Thyroid gland (tissue), 4 donors: ENCODE measurements around the gene WASF3. TPM values are rescaled to one million over a fixed set of nuclear protein-coding genes. Genes with fewer than 3 reads are reported as not detected.
"Not testable (repeated sequence)": the region's sequence is repeated elsewhere in the genome, so short reads cannot be mapped to it uniquely, and the experiment has no call there.

Source experiments
- DNase-seq, 2 donors: peaks; one replicate each; pipeline ENCODE4 v3.0.0-alpha.2; 2019
- H3K27ac ChIP-seq, 3 donors: fragments of 200-600 bp; sonication (generic); 1 replicate in 2 of 3; 2 replicates in 1 of 3; pipeline ENCODE4 v1.5.1; 2016 to 2019; ENCODE audit warnings: mild to moderate bottlenecking in 1 of 3, moderate library complexity in 1 of 3
- H3K27me3 ChIP-seq: fragments of 200-600 bp; sonication (generic); one replicate; pipeline ENCODE4 v1.5.1; 2019
- H3K36me3 ChIP-seq, 2 donors: fragments of 200-600 bp; sonication (generic); one replicate each; pipeline ENCODE4 v1.5.1; 2016 to 2019
- H3K4me1 ChIP-seq, 2 donors: fragments of 200-600 bp; sonication (generic); one replicate each; pipeline ENCODE4 v1.5.1; 2017 to 2019
- H3K4me3 ChIP-seq, 3 donors: fragments of 200-600 bp; sonication (generic); replicated peaks in 1 of 3; 1 replicate in 2 of 3; 2 replicates in 1 of 3; pipeline ENCODE4 v1.5.1; 2016; ENCODE audit warnings: mild to moderate bottlenecking in 1 of 3
- H3K9me3 ChIP-seq: fragments of 200-600 bp; sonication (generic); one replicate; pipeline ENCODE4 v1.5.1; 2017
- CTCF ChIP-seq, 6 experiments: fragments of 200-600 bp in 3 of 6; fragments of 450-650 bp in 3 of 6; sonication (generic) in 3 of 6; IDR thresholded peaks; one replicate each; pipeline ENCODE4 v1.5.1; 2016 to 2019; ENCODE audit warnings: antibody characterized with exemption in 6 of 6, mild to moderate bottlenecking in 2 of 6, inconsistent platforms in 1 of 6, moderate library complexity in 1 of 6
- POLR2A ChIP-seq, 2 donors: fragments of 450-650 bp; IDR thresholded peaks; one replicate each; pipeline ENCODE4 v1.6.1; 2017; ENCODE audit warnings: antibody characterized with exemption in 2 of 2, mild to moderate bottlenecking in 2 of 2, moderate library complexity in 1 of 2
- WGBS, 2 donors: methylation state at CpG; one replicate each; pipeline ENCODE4 v1.1.5; 2017; 5-methylcytosine and 5-hydroxymethylcytosine counted together
- intact Hi-C: fragments of 100-400 bp; cut with DNase I; formaldehyde crosslinking; loops from one replicate; pipeline ENCODE4 v1.15.1; 2023
- total RNA-seq, 4 donors: library from RNA; depleted of rRNA; stranded (reverse); fragments of >200 nt; gene quantifications; one replicate each; pipeline ENCODE4 v1.2.3, GENCODE V29; 2016

WASF3 gene
- total RNA-seq, 4 donors from 2014 or later = 41.0 to 56.1 (median 48.6) TPM

- TF ChIP-seq CTCF (IDR thresholded peaks at IDR 0.05) (no peak), POLR2A (IDR thresholded peaks at IDR 0.05) (no peak)
- no peak for DNase-seq
- no peaks in the 10 kb centered on the region for H3K9me3 ChIP-seq
- H3K4me1 ChIP-seq = no peaks in the 10 kb centered on the region
- WGBS, 2 donors = 45 to 49% methylated on average over 5 of the region's 5 CpGs
- no peak overlapping the region for H3K27ac ChIP-seq
- H3K4me3 ChIP-seq = no peak overlapping the region
- H3K36me3 ChIP-seq = no peaks in the 10 kb centered on the region
- intact Hi-C loops = no loop called here
- H3K27me3 ChIP-seq = no peaks in the 10 kb centered on the region
These were observed 162.0 kb downstream of the WASF3 start for GRCh38 chr13:26719356-26719945.

- WGBS, 2 donors = 53 to 54% methylated on average over 21 to 23 of the region's 26 CpGs
- Histone ChIP-seq H3K36me3 (no peaks in the 10 kb centered on the region), H3K4me1 (no peaks in the 10 kb centered on the region), H3K27me3 (no peaks in the 10 kb centered on the region), H3K27ac (no peak overlapping the region), H3K9me3 (no peaks in the 10 kb centered on the region), H3K4me3 (no peak overlapping the region)
- TF ChIP-seq POLR2A (IDR thresholded peaks at IDR 0.05) = no peak
- no peak for DNase-seq
- intact Hi-C loops = no loop called here
These were observed 164.0 kb downstream of the WASF3 start for GRCh38 chr13:26721251-26722121.

- no peak for TF ChIP-seq POLR2A (IDR thresholded peaks at IDR 0.05)
- TF ChIP-seq CTCF (IDR thresholded peaks at IDR 0.05) = no peak
- no peak overlapping the region for H3K4me3 ChIP-seq
- DNase-seq = no peak
- intact Hi-C loops = no loop called here
- no peaks in the 10 kb centered on the region for H3K36me3 ChIP-seq
- no peaks in the 10 kb centered on the region for H3K27me3 ChIP-seq
- H3K27ac ChIP-seq = no peak overlapping the region
- 87 to 89% methylated on average over 5 of the region's 5 CpGs for WGBS, 2 donors
- no peaks in the 10 kb centered on the region for H3K4me1 ChIP-seq
- H3K9me3 ChIP-seq = no peaks in the 10 kb centered on the region
These were observed 164.8 kb downstream of the WASF3 start for GRCh38 chr13:26722321-26722720.

- H3K4me3 ChIP-seq, H3K27me3 ChIP-seq, H3K36me3 ChIP-seq, H3K27ac ChIP-seq, DNase-seq, intact Hi-C loops, H3K4me1 ChIP-seq, H3K9me3 ChIP-seq: not testable (repeated sequence)
- WGBS, 2 donors = 97% methylated on average over 13 of the region's 31 CpGs; no CpG with 5 or more reads in 1 of the 2 donors
These were observed 166.1 kb downstream of the WASF3 start for GRCh38 chr13:26723620-26724019.

- no peaks in the 10 kb centered on the region for H3K9me3 ChIP-seq
- H3K4me3 ChIP-seq = no peak overlapping the region
- 85 to 87% methylated on average over 8 of the region's 8 CpGs for WGBS, 2 donors
- TF ChIP-seq POLR2A (IDR thresholded peaks at IDR 0.05) (no peak), CTCF (IDR thresholded peaks at IDR 0.05) (no peak)
- no peaks in the 10 kb centered on the region for H3K36me3 ChIP-seq
- intact Hi-C loops = no loop called here
- no peaks in the 10 kb centered on the region for H3K27me3 ChIP-seq
- no peak overlapping the region for H3K27ac ChIP-seq
- no peaks in the 10 kb centered on the region for H3K4me1 ChIP-seq
- DNase-seq = no peak
These were observed 169.2 kb downstream of the WASF3 start for GRCh38 chr13:26726684-26727083.

GRCh38 chr13:26727122-26727521 is 169.6 kb downstream of the WASF3 start:
- DNase-seq = no peak

More at GRCh38 chr13:26727122-26727521, 169.6 kb downstream of the WASF3 start:
- H3K27ac ChIP-seq = no peak overlapping the region
- intact Hi-C loops = no loop called here
- H3K9me3 ChIP-seq = no peaks in the 10 kb centered on the region
- no peaks in the 10 kb centered on the region for H3K27me3 ChIP-seq
- no peaks in the 10 kb centered on the region for H3K36me3 ChIP-seq
- 80% methylated on average over 3 of the region's 3 CpGs for WGBS, 2 donors
- no peak overlapping the region for H3K4me3 ChIP-seq
- H3K4me1 ChIP-seq = no peaks in the 10 kb centered on the region
- TF ChIP-seq CTCF (IDR thresholded peaks at IDR 0.05) (no peak), POLR2A (IDR thresholded peaks at IDR 0.05) (no peak)
